Ovary (tissue), 9 donors: ENCODE data around the gene ITPR2. TPM values are rescaled to one million over a fixed set of nuclear protein-coding genes. Genes with fewer than 3 reads are reported as not detected.
"Not testable (repeated sequence)": the region's sequence is repeated elsewhere in the genome, so short reads cannot be mapped to it uniquely, and the experiment has no call there.

Source experiments
- DNase-seq, 5 donors: peaks; one replicate each; pipeline ENCODE4 v3.0.0-alpha.2; 2019 to 2020
- H3K27ac ChIP-seq, 2 donors: fragments of 200-600 bp; one replicate each; pipeline versions ENCODE4 v1.5.1 to v1.8.0; 2019 to 2022
- H3K27me3 ChIP-seq: fragments of 200-600 bp; one replicate; pipeline ENCODE4 v1.8.0; 2022
- H3K36me3 ChIP-seq: fragments of 200-600 bp; sonication (generic); one replicate; pipeline ENCODE4 v1.5.1; 2019
- H3K4me1 ChIP-seq: one replicate; pipeline ENCODE4 v1.8.1; 2013; ENCODE audit warnings: mild to moderate bottlenecking, moderate library complexity; ENCODE audit not compliant: insufficient read depth
- H3K4me3 ChIP-seq: fragments of 200-600 bp; sonication (generic); one replicate; pipeline ENCODE4 v1.5.1; 2017
- H3K9me3 ChIP-seq, 2 donors: fragments of 200-600 bp in 1 of 2; sonication (generic) in 1 of 2; one replicate each; pipeline versions ENCODE4 v1.5.1 to v1.8.1; 2013 to 2019; ENCODE audit warnings: mild to moderate bottlenecking in 1 of 2, moderate library complexity in 1 of 2
- EP300 ChIP-seq: sonication (generic); formaldehyde crosslinking; IDR thresholded peaks from one replicate; pipeline ENCODE4 v1.6.1; 2017; ENCODE audit warnings: antibody characterized with exemption
- POLR2A ChIP-seq: fragments of 450-650 bp; IDR thresholded peaks from one replicate; pipeline ENCODE4 v1.6.1; 2017; ENCODE audit warnings: antibody characterized with exemption, mild to moderate bottlenecking, moderate library complexity
- WGBS, 3 donors: extraction: QIAGEN DNeasy Blood & Tissue Kit in 1 of 3; methylation state at CpG; one replicate each; pipeline versions ENCODE4 v1.1.5 to v1.1.7; 2013 to 2017; 5-methylcytosine and 5-hydroxymethylcytosine counted together
- intact Hi-C, 4 donors: fragments of 100-400 bp; cut with DNase I; formaldehyde crosslinking; loops; one replicate each; pipeline versions ENCODE4 v1.11.0 to v1.15.1; 2022 to 2023
- polyA plus RNA-seq, 2 donors: library from polyadenylated mRNA; stranded (reverse); fragments of 200-250 nt in 1 of 2; fragments of 350-450 nt in 1 of 2; fragmentation: Illumina TruSeq in 1 of 2; extraction: RNeasy Lipid Tissue Mini Kit (QIAGEN cat#74804) in 1 of 2; gene quantifications; one replicate each; pipeline ENCODE4 v1.2.3, GENCODE V29; 2013 to 2014
- total RNA-seq, 7 donors: library from RNA; depleted of rRNA in 2 of 7; stranded (reverse); fragments of >200 nt in 2 of 7; fragmentation: NEBNext Ultra II Directional in 3 of 7; extraction: Animal tissue kit (Norgen Biotek cat#: 25700) in 3 of 7; gene quantifications; one replicate each; pipeline versions ENCODE4 v1.1.0 to v1.2.4, GENCODE V29; 2016 to 2023
- TF ChIP-seq, protein P1 (sequence below), 3 donors: fragments of 450-650 bp in 2 of 3; fragments of 200-600 bp in 1 of 3; IDR thresholded peaks; one replicate each; pipeline versions ENCODE4 v1.5.1 to v1.8.0; 2016 to 2022; ENCODE audit warnings: antibody characterized with exemption in 3 of 3, mild to moderate bottlenecking in 1 of 3
- donor health status: DM: no; HTN: no; CAD: no; lungs with moderate emphysema.
- donor health status: DM: no; HTN: no; CAD: no.
- donor health status: Bipolar disorder and iron deficiency.
- donor health status: DM: yes; HTN: yes; CAD: no.
- donor health status: DM: no; HTN: no; CAD: no.
- donor health status: DM: yes; HTN: yes; CAD: no.

The ITPR2 gene
- total and polyA plus RNA-seq, 9 donors, result 5.9 to 51.1 (median 32.9) TPM

DNA sequence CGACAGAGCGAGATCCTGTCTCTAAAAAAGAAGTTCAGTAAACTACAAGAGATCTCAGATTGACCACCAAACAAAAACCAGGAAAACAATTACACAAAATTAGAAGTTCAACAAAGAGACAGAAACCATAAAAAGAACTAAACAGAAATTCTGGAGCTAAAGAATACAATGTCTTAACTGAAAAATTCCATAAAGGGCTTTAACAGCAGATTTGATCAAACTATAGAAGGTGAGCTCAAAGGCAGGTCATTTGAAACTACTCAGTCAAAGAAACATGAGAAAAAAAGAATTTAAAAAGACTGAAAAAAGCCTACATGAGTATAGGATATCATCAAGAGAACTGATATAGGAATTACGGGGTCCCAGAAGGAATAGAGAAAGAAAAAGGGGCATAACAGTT is 71.2 kb downstream of the ITPR2 start:
- DNase-seq, result no peak
- TF ChIP-seq, protein P1, sequence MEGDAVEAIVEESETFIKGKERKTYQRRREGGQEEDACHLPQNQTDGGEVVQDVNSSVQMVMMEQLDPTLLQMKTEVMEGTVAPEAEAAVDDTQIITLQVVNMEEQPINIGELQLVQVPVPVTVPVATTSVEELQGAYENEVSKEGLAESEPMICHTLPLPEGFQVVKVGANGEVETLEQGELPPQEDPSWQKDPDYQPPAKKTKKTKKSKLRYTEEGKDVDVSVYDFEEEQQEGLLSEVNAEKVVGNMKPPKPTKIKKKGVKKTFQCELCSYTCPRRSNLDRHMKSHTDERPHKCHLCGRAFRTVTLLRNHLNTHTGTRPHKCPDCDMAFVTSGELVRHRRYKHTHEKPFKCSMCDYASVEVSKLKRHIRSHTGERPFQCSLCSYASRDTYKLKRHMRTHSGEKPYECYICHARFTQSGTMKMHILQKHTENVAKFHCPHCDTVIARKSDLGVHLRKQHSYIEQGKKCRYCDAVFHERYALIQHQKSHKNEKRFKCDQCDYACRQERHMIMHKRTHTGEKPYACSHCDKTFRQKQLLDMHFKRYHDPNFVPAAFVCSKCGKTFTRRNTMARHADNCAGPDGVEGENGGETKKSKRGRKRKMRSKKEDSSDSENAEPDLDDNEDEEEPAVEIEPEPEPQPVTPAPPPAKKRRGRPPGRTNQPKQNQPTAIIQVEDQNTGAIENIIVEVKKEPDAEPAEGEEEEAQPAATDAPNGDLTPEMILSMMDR (IDR thresholded peaks at IDR 0.05), result no peak
- TF ChIP-seq EP300, result no peak
- TF ChIP-seq POLR2A, result no peak
- Histone ChIP-seq H3K27me3 (no peaks in the 10 kb centered on the region), H3K4me3 (no peak overlapping the region), H3K4me1 (no peaks in the 10 kb centered on the region), H3K9me3 (no peaks in the 10 kb centered on the region), H3K27ac (no peak overlapping the region), H3K36me3 (no peaks in the 10 kb centered on the region)
- 95 to 99% (median 98%) methylated on average over 3 of the region's 3 CpGs for WGBS, 3 donors
- intact Hi-C loops, result no loop called here

DNA sequence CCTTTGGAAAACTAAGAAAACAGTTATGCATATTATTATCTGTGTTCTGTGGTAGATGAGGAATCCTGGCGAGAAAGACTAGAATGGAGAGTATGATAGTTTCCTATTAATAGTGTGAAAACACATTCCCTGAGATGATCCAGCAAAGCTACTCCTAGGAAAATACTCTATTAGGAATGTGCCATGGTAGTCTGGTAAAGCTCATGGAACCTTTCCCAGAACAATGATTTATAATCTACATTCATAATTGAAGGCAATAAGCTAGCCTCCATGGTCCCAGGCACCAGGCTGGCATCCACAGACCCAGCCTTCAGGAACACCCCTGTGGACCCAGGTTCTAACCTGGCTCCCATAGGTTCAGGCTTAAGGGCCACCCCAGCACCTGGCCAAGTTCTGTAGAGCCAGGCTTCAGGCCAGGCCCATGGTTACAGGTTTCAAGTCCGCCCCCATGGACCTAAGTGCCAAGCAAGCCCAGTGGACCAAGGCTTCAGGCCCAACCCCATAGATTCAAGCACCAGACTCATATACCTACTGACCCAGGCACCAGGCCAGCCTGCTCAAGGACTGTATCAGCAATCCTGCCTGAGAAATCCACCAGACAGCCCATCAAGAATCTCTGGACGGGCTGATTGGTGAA is 72.2 kb downstream of the ITPR2 start:
- DNase-seq, result no peak
- H3K36me3 ChIP-seq, result no peaks in the 10 kb centered on the region
- no peaks in the 10 kb centered on the region for H3K9me3 ChIP-seq
- TF ChIP-seq, protein P1 (IDR thresholded peaks at IDR 0.05), result no peak
- TF ChIP-seq EP300 (no peak), POLR2A (no peak)
- no peaks in the 10 kb centered on the region for H3K4me1 ChIP-seq
- 97 to 98% (median 97%) methylated on average over 3 of the region's 3 CpGs for WGBS, 3 donors
- no peaks in the 10 kb centered on the region for H3K27me3 ChIP-seq
- H3K27ac ChIP-seq, result no peak overlapping the region
- H3K4me3 ChIP-seq, result no peak overlapping the region
- intact Hi-C loops, result no loop called here

DNA sequence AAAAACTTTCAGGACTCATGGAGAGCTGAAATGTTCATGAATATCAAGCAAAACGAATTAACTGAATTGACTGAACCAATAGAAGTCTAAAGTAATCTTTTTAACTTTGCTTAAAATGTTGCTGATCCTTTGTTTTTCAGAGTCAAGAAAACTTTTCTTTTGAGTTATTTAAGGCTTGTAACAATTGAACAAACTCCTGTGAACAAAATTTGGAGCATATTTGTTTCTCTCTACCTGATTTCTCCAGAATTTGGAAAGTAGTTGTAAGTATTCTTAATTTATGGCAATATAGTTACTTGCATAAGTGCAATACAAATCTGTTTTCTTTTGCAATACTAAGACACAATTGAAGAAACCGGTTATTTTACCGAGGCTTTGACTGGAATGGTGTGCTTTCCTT is 77.6 kb downstream of the ITPR2 start:
- H3K36me3 ChIP-seq, intact Hi-C loops, H3K4me3 ChIP-seq, H3K27ac ChIP-seq, DNase-seq, H3K27me3 ChIP-seq, H3K4me1 ChIP-seq, H3K9me3 ChIP-seq: not testable (repeated sequence)
- WGBS, 3 donors, result 97 to 99% (median 97%) methylated on average over 3 of the region's 3 CpGs

DNA sequence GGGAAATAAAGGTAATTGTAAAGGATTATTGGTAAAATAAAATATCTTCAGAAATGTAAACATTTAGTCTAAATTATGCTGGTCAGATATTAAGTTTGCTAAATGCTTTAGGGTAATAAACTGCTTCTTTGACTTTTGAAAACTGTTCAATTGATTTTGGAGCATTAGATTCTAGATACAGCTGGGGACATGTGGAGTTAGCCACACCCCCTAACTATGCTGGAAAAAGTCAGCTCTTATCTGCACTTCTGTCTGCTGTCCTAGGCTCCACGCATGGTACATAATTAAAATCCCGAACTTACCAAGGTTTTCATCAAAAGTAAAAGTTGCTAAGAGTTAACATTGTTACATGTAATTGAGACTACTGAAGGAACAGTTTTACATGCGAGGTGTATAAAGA is 78.8 kb downstream of the ITPR2 start:
- no peak for TF ChIP-seq POLR2A
- no peak for TF ChIP-seq EP300
- 84 to 86% (median 84%) methylated on average over 3 of the region's 3 CpGs for WGBS, 3 donors

DNA sequence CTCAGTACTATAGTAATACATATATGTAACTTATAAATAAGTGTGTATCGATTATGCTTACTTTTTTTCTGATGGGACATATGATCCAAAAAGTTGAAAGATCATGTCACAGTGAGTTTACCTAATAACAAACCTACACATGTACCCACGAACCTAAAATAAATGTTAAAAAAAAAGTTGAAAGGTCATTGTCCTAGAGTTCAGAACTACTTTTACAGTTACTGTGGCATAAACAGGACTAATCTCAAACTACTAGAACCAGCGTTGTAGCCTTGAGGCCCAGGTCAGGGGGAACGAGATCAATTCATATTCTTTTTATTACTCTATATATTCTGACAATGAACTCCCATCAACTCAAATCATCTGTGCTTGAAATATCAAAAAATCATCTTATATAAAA is 81.8 kb downstream of the ITPR2 start:
- DNase-seq, result no peak
- H3K36me3 ChIP-seq, result no peaks in the 10 kb centered on the region
- WGBS, 3 donors, result 93 to 95% (median 94%) methylated on average over 4 of the region's 4 CpGs

More for the DNA sequence above, 78.8 kb downstream of the ITPR2 start:
- no peaks in the 10 kb centered on the region for H3K4me1 ChIP-seq
- intact Hi-C loops, result no loop called here
- H3K27me3 ChIP-seq, result no peaks in the 10 kb centered on the region
- DNase-seq, result no peak
- H3K9me3 ChIP-seq, result no peaks in the 10 kb centered on the region
- no peak overlapping the region for H3K4me3 ChIP-seq
- H3K27ac ChIP-seq, result no peak overlapping the region
- no peaks in the 10 kb centered on the region for H3K36me3 ChIP-seq

More for the DNA sequence above, 81.8 kb downstream of the ITPR2 start:
- intact Hi-C loops, result no loop called here
- H3K4me3 ChIP-seq, result no peak overlapping the region
- H3K4me1 ChIP-seq, result no peaks in the 10 kb centered on the region
- TF ChIP-seq, protein P1 (IDR thresholded peaks at IDR 0.05), result no peak
- no peak for TF ChIP-seq POLR2A
- no peak for TF ChIP-seq EP300
- H3K9me3 ChIP-seq, result no peaks in the 10 kb centered on the region
- no peaks in the 10 kb centered on the region for H3K27me3 ChIP-seq
- no peak overlapping the region for H3K27ac ChIP-seq
